Measurements from ENCODE around the gene CNKSR3. TPM values are rescaled to one million over a fixed set of nuclear protein-coding genes. Genes with fewer than 3 reads are reported as not detected.

Gene CNKSR3
- total and polyA plus RNA-seq, 2 of the 8 experiments (the other 6 are each of a cell fraction or from before 2014, with no cell fraction given): 1.2 to 6.2 TPM

DNA sequence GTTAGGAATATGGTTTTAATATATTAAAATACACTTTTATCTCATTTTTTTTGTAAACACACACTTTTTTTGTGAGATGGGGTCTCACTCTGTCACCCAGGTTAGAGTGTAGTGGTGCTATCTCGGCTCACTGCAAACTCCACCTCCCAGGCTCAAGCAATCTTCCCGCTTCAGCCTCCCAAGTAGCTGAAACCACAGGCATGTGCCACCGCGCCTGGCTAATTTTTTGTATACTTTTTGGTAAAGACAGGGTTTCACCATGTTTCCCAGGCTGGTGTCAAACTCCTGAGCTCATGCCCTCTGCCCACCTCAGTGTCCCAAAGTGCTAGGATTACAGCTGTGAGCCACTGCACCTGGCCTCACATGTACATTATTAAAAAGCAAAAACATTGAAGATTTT is 164.7 kb downstream of the CNKSR3 start:
- Histone ChIP-seq H4K20me1 (replicated peaks in 1 of 2; ENCODE audit: control insufficient read depth in 1 of 2, insufficient read depth in 2 of 2, low read length in 2 of 2) (no peaks in the 10 kb centered on the region), H3K23ac (ENCODE audit: insufficient read length) (no peak overlapping the region), H3K27ac (ENCODE audit: low read depth, low read length) (no peak overlapping the region), H2AK5ac (ENCODE audit: low read depth, low read length) (no peak overlapping the region), H2BK120ac (replicated peaks; ENCODE audit: low read depth, low read length) (no peak overlapping the region), H3K14ac (ENCODE audit: insufficient read length) (no peak overlapping the region), H3K9ac (replicated peaks in 1 of 4; ENCODE audit: extremely low read depth in 1 of 4, low read depth in 3 of 4, low read length in 3 of 4) (no peak overlapping the region), H3K4me1 (replicated peaks in 1 of 4; ENCODE audit: control insufficient read depth in 3 of 4, insufficient read depth in 4 of 4, low read length in 3 of 4) (peaks cover 0 to 10% (median 2%) of the 10 kb centered on the region in 4 experiments; a peak in 5 of 7 replicates), H3K79me2 (ENCODE audit: control insufficient read depth in 1 of 2, insufficient read depth in 2 of 2, low read length in 2 of 2) (no peaks in the 10 kb centered on the region), H3K18ac (ENCODE audit: extremely low read depth, low read length) (no peak overlapping the region), H3K56ac (replicated peaks; ENCODE audit: insufficient read length, low read depth, low read length) (no peak overlapping the region), H3K27me3 (replicated peaks in 1 of 4; ENCODE audit: control insufficient read depth in 3 of 4, extremely low read depth in 1 of 4, insufficient read depth in 3 of 4, low read length in 3 of 4) (no peaks in the 10 kb centered on the region), H2BK5ac (ENCODE audit: low read depth, low read length) (no peak overlapping the region), H4K91ac (replicated peaks; ENCODE audit: insufficient read length, low read length) (no peak overlapping the region), H2BK15ac (ENCODE audit: low read length) (no peak overlapping the region), H3K36me3 (ENCODE audit: control insufficient read depth in 2 of 4, insufficient read depth in 4 of 4, low read length in 3 of 4) (no peaks in the 10 kb centered on the region), H3K4ac (replicated peaks; ENCODE audit: insufficient read length, low read depth, low read length) (no peak overlapping the region), H2BK12ac (ENCODE audit: low read depth, low read length) (no peak overlapping the region), H2AFZ (ENCODE audit: low read length) (no peak overlapping the region), H3K79me1 (ENCODE audit: low read depth, low read length) (no peaks in the 10 kb centered on the region), H3K4me2 (ENCODE audit: insufficient read depth in 1 of 2, low read depth in 2 of 2, low read length in 2 of 2) (no peak overlapping the region), H2BK20ac (ENCODE audit: low read length) (no peak overlapping the region), H4K5ac (ENCODE audit: insufficient read length, low read depth, low read length) (no peak overlapping the region), H4K8ac (ENCODE audit: extremely low read depth, insufficient read depth, low read length) (no peak overlapping the region), H3K23me2 (ENCODE audit: low read depth, low read length) (peaks cover 3% of the 10 kb centered on the region; the same call in 1 of the 2 replicates), H3K9me3 (ENCODE audit: insufficient read depth in 2 of 2, low read depth in 1 of 2, low read length in 1 of 2) (no peaks in the 10 kb centered on the region), H3K4me3 (ENCODE audit: extremely low read depth in 1 of 4, insufficient read depth in 2 of 4, low read depth in 3 of 4, low read length in 4 of 4) (no peak overlapping the region)
- WGBS, 2 experiments (ENCODE audit: extremely low coverage in 1 of 2, insufficient coverage in 1 of 2, insufficient read length in 1 of 2, insufficient replicate concordance in 2 of 2, low coverage in 1 of 2, low lambda C conversion rate in 2 of 2, missing lambda C conversion rate in 1 of 2): 93% methylated on average over 4 of the region's 4 CpGs; no CpG with 5 or more reads in 1 of the 2 experiments
- FAIRE-seq (no peak), DNase-seq (ENCODE audit: low read depth in 1 of 2, low spot score in 2 of 2) (no peak)
- CTCF ChIA-PET (ENCODE audit: partially characterized antibody): interaction anchor here (0.6 to 1.2 kb wide), 3 partner anchors 113 to 206 kb away, joined by 3 to 4 read pairs (median 3); no protein-coding TSS in a partner anchor
- POLR2A ChIA-PET (ENCODE audit: partially characterized antibody): no interaction called here
- TF ChIP-seq SP2 (IDR thresholded peaks at IDR 0.05; ENCODE audit: low read length) (no peak), CEBPB (IDR thresholded peaks at IDR 0.05; ENCODE audit: low read depth, low read length) (no peak), BACH1 (IDR thresholded peaks at IDR 0.05; ENCODE audit: low read length) (no peak), RXRA (IDR thresholded peaks at IDR 0.05; ENCODE audit: insufficient read depth, low read depth, low read length) (no peak)
